Activated CD8-positive, alpha-beta T cell treated with anti-CD3 and anti-CD28 coated beads for 36 hours (primary cell): Measurements from ENCODE around the gene GBF1. TPM values are rescaled to one million over a fixed set of nuclear protein-coding genes. Genes with fewer than 3 reads are reported as not detected.
A peak's percentile ranks its signal among the peaks of the same experiment; 100 is the strongest.

Experiments
- ATAC-seq: fragments of 200-7000 bp; cut with Tn5 transposase; one replicate; pipeline ENCODE4 v1.10.0; 2021; ENCODE audit warnings: mild to moderate bottlenecking, moderate library complexity
- CTCF ChIA-PET: fragments of 350-600 bp; sonication (Branson Sonifier 250); formaldehyde crosslinking; loops from one replicate; lab custom pipeline; 2021; ENCODE audit warnings: antibody characterized with exemption; lab: Charles Lee
- POLR2A ChIA-PET: fragments of 350-600 bp; sonication (Branson Sonifier 250); formaldehyde crosslinking; loops from one replicate; lab custom pipeline; 2021; ENCODE audit warnings: antibody characterized with exemption; lab: Charles Lee
- DNase-seq: peaks from one replicate; pipeline ENCODE4 v3.0.0-alpha.2; 2020
- H3K27ac Mint-ChIP-seq: one replicate; pipeline ENCODE4 v1.8.0; 2021; ENCODE audit warnings: mild to moderate bottlenecking, mixed read lengths
- H3K27me3 Mint-ChIP-seq: one replicate; pipeline ENCODE4 v1.8.0; 2021; ENCODE audit warnings: mixed read lengths
- H3K36me3 Mint-ChIP-seq: one replicate; pipeline ENCODE4 v1.8.0; 2021; ENCODE audit warnings: low read depth, mixed read lengths
- H3K4me1 Mint-ChIP-seq: one replicate; pipeline ENCODE4 v1.8.0; 2021; ENCODE audit warnings: low read depth, mixed read lengths
- H3K4me3 Mint-ChIP-seq: one replicate; pipeline ENCODE4 v1.8.0; 2021; ENCODE audit warnings: mild to moderate bottlenecking, moderate library complexity, mixed read lengths
- H3K9me3 Mint-ChIP-seq: one replicate; pipeline ENCODE4 v1.8.0; 2021; ENCODE audit warnings: mixed read lengths
- CTCF ChIP-seq: fragments of 200-600 bp; IDR thresholded peaks from one replicate; pipeline ENCODE4 v1.8.0; 2022; ENCODE audit warnings: antibody characterized with exemption, mild to moderate bottlenecking
- intact Hi-C: fragments of 100-400 bp; cut with micrococcal nuclease; formaldehyde crosslinking; loops from one replicate; pipeline ENCODE4 v1.10.0; 2022
- total RNA-seq, 2 experiments: library from RNA; stranded (reverse); gene quantifications; one replicate each; pipeline ENCODE4 v1.2.3, GENCODE V29; 2021

GBF1 gene
- total RNA-seq, 2 experiments from 2014 or later = 25.4 to 28.2 TPM

- Mint-ChIP-seq H3K4me3 (no peak overlapping the region), H3K4me1 (peaks cover 46% of the 10 kb centered on the region), H3K9me3 (no peaks in the 10 kb centered on the region), H3K27me3 (no peaks in the 10 kb centered on the region), H3K27ac (peak overlapping the region; percentile 57), H3K36me3 (peaks cover 54% of the 10 kb centered on the region)
- DNase-seq = no peak
- ChIA-PET CTCF (interaction anchor here (1.8 to 15.2 kb wide), 4 partner anchors 9 to 172 kb away, joined by 9 to 143 read pairs (median 36); partner anchors contain the start of gene FBXL15), POLR2A (interaction anchor here (0.7 to 6.4 kb wide), 6 partner anchors 6 to 152 kb away, joined by 3 to 88 read pairs (median 9); partner anchors contain the start of genes C10orf95, FBXL15 and NFKB2)
- intact Hi-C loops = no loop called here
- ATAC-seq = no peak
- no peak for TF ChIP-seq CTCF
These were observed 156.6 kb downstream of the GBF1 start for GRCh38 chr10:102401735-102402511.

GRCh38 chr10:102402512-102402896 is 157.2 kb downstream of the GBF1 start:
- Mint-ChIP-seq H3K27ac (peak overlapping the region; percentile 57), H3K9me3 (no peaks in the 10 kb centered on the region), H3K4me1 (peaks cover 43% of the 10 kb centered on the region), H3K27me3 (no peaks in the 10 kb centered on the region), H3K36me3 (peaks cover 49% of the 10 kb centered on the region), H3K4me3 (no peak overlapping the region)
- intact Hi-C loops = no loop called here
- TF ChIP-seq CTCF = no peak
- ChIA-PET CTCF (interaction anchor here (1.8 to 15.2 kb wide), 4 partner anchors 9 to 172 kb away, joined by 6 to 143 read pairs (median 18); partner anchors contain the start of gene FBXL15), POLR2A (interaction anchor here (0.7 to 6.4 kb wide), 7 partner anchors 6 to 152 kb away, joined by 3 to 88 read pairs (median 5); partner anchors contain the start of genes C10orf95, FBXL15 and NFKB2)
- ATAC-seq (no peak), DNase-seq (no peak)

GRCh38 chr10:102403115-102403514 is 157.8 kb downstream of the GBF1 start:
- Mint-ChIP-seq H3K9me3 (no peaks in the 10 kb centered on the region), H3K4me3 (no peak overlapping the region), H3K27me3 (no peaks in the 10 kb centered on the region), H3K36me3 (peaks cover 43% of the 10 kb centered on the region), H3K27ac (no peak overlapping the region), H3K4me1 (peaks cover 40% of the 10 kb centered on the region)
- no peak for TF ChIP-seq CTCF
- ChIA-PET POLR2A (interaction anchor here (1.0 to 6.4 kb wide), 5 partner anchors 7 to 48 kb away, joined by 3 to 88 read pairs (median 13); partner anchors contain the start of genes C10orf95, FBXL15 and NFKB2), CTCF (interaction anchor here (0.8 to 15.2 kb wide), 10 partner anchors 8 to 173 kb away, joined by 3 to 143 read pairs (median 6); partner anchors contain the start of gene FBXL15)
- intact Hi-C loops = no loop called here
- no peak for ATAC-seq
- no peak for DNase-seq

GRCh38 chr10:102404361-102405107 is 159.2 kb downstream of the GBF1 start:
- peak; percentile 24 for DNase-seq
- Mint-ChIP-seq H3K9me3 (no peaks in the 10 kb centered on the region), H3K4me1 (peaks cover 37% of the 10 kb centered on the region), H3K27me3 (no peaks in the 10 kb centered on the region), H3K4me3 (no peak overlapping the region), H3K36me3 (peaks cover 32% of the 10 kb centered on the region), H3K27ac (no peak overlapping the region)
- intact Hi-C loops = no loop called here
- TF ChIP-seq CTCF = no peak
- ATAC-seq = no peak
- ChIA-PET CTCF (interaction anchor here (1.0 to 15.2 kb wide), 10 partner anchors 9 to 174 kb away, joined by 3 to 143 read pairs (median 5); partner anchors contain the start of gene FBXL15), POLR2A (interaction anchor here (0.6 to 6.4 kb wide), 12 partner anchors 8 to 81 kb away, joined by 3 to 88 read pairs (median 5); partner anchors contain the start of genes CUEDC2, FBXL15 and NFKB2)
